ENCODE results near the gene CSNK1G3. TPM values are rescaled to one million over a fixed set of nuclear protein-coding genes. Genes with fewer than 3 reads are reported as not detected.
A peak's percentile ranks its signal among the peaks of the same experiment; 100 is the strongest.

CSNK1G3 gene
- polyA plus RNA-seq, 2 of the 4 experiments (the other 2 are of a cell fraction): 24.0 to 50.9 TPM

- DNase-seq (ENCODE audit: low read depth in 1 of 2, low spot score in 1 of 2) (no peak), ATAC-seq (no peak), FAIRE-seq (no peak)
- WGBS (ENCODE audit: missing lambda C conversion rate): 96% methylated on average over 2 of the region's 2 CpGs
- ChIA-PET CTCF (interaction anchor here (1.0 kb wide), 1 partner anchor 9 kb away, joined by 3 read pairs; no protein-coding TSS in a partner anchor), POLR2A (no interaction called here)
- Histone ChIP-seq H3K9me3 (no peaks in the 10 kb centered on the region), H3K4me2 (no peak overlapping the region), H3K4me1 (no peaks in the 10 kb centered on the region), H3K4me3 (no peak overlapping the region), H3K27ac (no peak overlapping the region)
- TF ChIP-seq CEBPB (IDR thresholded peaks at IDR 0.05) (no peak), ZSCAN20 (CRISPR knock-in tag; IDR thresholded peaks at IDR 0.05) (no peak), CHD2 (IDR thresholded peaks at IDR 0.05; ENCODE audit: low read length, partially characterized antibody) (no peak), SMC3 (IDR thresholded peaks at IDR 0.05) (no peak), HEYL (CRISPR knock-in tag; IDR thresholded peaks at IDR 0.05) (no peak), RNF2 (IDR thresholded peaks at IDR 0.05; ENCODE audit: borderline replicate concordance, low read depth) (no peak), FOSL2 (IDR thresholded peaks at IDR 0.05) (no peak), FOSL2 (CRISPR knock-in tag; IDR thresholded peaks at IDR 0.05) (no peak), BHLHE40 (IDR thresholded peaks at IDR 0.05; ENCODE audit: low read depth, low read length) (no peak), POLR2A (IDR thresholded peaks at IDR 0.05; ENCODE audit: low read length) (no peak), TFCP2L1 (CRISPR knock-in tag; IDR thresholded peaks at IDR 0.05) (no peak), MAZ (IDR thresholded peaks at IDR 0.05; ENCODE audit: borderline replicate concordance, low read depth, low read length) (no peak), EHMT2 (IDR thresholded peaks at IDR 0.05; ENCODE audit: low read depth) (no peak), NPAS2 (CRISPR knock-in tag; IDR thresholded peaks at IDR 0.05; ENCODE audit: borderline replicate concordance) (no peak), TP53 (CRISPR knock-in tag; IDR thresholded peaks at IDR 0.05) (no peak), HOXA7 (CRISPR knock-in tag; IDR thresholded peaks at IDR 0.05) (no peak), HOXB13 (CRISPR knock-in tag; IDR thresholded peaks at IDR 0.05; ENCODE audit: low read depth) (no peak)
Observed at GRCh38 chr5:123601610-123602009, 89.6 kb downstream of the CSNK1G3 start.

GRCh38 chr5:123605822-123606221 is 93.8 kb downstream of the CSNK1G3 start:
- Histone ChIP-seq H3K9me3 (no peaks in the 10 kb centered on the region), H3K4me2 (no peak overlapping the region), H3K27ac (no peak overlapping the region), H3K4me3 (no peak overlapping the region), H3K4me1 (no peaks in the 10 kb centered on the region)
- FAIRE-seq (no peak), DNase-seq (ENCODE audit: low read depth in 1 of 2, low spot score in 1 of 2) (no peak), ATAC-seq (no peak)
- TF ChIP-seq, protein P1, sequence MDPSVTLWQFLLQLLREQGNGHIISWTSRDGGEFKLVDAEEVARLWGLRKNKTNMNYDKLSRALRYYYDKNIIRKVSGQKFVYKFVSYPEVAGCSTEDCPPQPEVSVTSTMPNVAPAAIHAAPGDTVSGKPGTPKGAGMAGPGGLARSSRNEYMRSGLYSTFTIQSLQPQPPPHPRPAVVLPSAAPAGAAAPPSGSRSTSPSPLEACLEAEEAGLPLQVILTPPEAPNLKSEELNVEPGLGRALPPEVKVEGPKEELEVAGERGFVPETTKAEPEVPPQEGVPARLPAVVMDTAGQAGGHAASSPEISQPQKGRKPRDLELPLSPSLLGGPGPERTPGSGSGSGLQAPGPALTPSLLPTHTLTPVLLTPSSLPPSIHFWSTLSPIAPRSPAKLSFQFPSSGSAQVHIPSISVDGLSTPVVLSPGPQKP (IDR thresholded peaks at IDR 0.05; ENCODE audit: low read depth, low read length): no peak
- TF ChIP-seq MAFK (IDR thresholded peaks at IDR 0.05; ENCODE audit: partially characterized antibody): no peak
- POLR2A ChIA-PET: no interaction called here
- CTCF ChIA-PET: no interaction called here

DNA sequence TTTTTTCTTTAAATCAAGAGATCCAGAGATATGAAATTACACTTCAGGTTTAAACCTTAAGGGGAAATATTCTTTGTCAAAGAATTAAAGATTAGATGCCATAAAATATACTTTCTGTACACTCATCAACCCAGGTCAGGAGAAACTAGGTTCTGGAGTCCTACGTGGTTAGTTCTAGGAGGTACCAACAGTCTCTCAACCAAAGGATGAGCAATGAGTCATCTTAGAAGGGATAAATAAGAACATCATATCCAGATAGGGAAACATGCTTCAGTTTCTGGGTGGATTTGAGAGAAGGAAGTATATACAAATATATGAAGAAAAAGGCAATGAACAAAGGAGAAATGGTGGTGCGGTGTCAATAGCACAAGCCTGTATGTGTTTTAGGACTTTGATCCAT is 98.2 kb downstream of the CSNK1G3 start:
- FAIRE-seq (no peak), ATAC-seq (no peak), DNase-seq (ENCODE audit: low read depth in 1 of 2, low spot score in 1 of 2) (no peak)
- Histone ChIP-seq H3K4me1 (no peaks in the 10 kb centered on the region), H3K4me2 (no peak overlapping the region), H3K27ac (no peak overlapping the region), H3K4me3 (no peak overlapping the region), H3K9me3 (no peaks in the 10 kb centered on the region)
- no peak for TF ChIP-seq HEYL (CRISPR knock-in tag; IDR thresholded peaks at IDR 0.05)
- TF ChIP-seq FOSL2 (IDR thresholded peaks at IDR 0.05): no peak
- peak; percentile 24; the same call in 1 of the 2 replicates for TF ChIP-seq FOSL2 (CRISPR knock-in tag; IDR thresholded peaks at IDR 0.05)
- TF ChIP-seq JUN (IDR thresholded peaks at IDR 0.05): no peak
- CTCF ChIA-PET: interaction anchor here (0.6 to 3.7 kb wide), 7 partner anchors 9 to 964 kb away, joined by 3 to 28 read pairs (median 3); partner anchors contain the start of gene CEP120
- 87% methylated on average over 2 of the region's 2 CpGs for WGBS (ENCODE audit: missing lambda C conversion rate)
- POLR2A ChIA-PET: interaction anchor here (2.1 kb wide), 1 partner anchor 187 kb away, joined by 11 read pairs; the partner anchor contains the start of gene CEP120

DNA sequence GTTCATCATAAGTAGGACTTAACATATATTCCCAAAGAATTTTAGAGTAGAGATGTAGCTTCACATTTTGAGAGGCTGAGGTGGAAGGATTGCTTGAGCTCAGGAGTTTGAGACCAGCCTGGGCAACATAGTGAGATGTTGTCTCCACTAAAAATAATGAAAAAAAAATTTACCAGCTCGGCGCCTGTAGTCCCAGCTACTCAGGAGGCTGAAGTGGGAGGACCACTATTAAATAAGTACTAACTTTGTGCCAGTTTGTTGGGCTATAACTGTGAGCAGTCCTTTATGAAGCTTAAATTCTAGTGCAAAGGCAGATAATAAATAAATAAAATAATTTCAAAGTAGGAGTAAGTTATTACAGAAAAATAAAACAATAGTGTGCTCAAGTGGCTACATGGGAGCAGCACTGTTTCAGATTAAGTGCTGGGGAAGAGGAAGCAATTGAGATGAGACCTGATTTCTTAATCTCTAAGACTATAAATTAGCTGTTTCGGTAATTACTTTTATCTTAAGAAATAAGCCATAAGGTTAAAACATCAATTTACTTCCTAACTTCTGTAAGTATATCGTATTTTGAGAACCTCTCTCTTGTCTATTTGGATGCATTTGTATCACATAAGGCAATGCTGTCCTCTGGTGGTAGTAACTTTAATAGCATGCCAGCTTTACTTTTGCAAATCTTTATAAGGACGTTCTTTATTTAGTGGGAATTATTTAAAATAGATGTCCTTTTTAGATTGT is 98.9 kb downstream of the CSNK1G3 start:
- Histone ChIP-seq H3K9me3 (no peaks in the 10 kb centered on the region), H3K27ac (no peak overlapping the region), H3K4me2 (no peak overlapping the region), H3K4me1 (no peaks in the 10 kb centered on the region), H3K4me3 (no peak overlapping the region)
- CTCF ChIA-PET: interaction anchor here (0.8 to 3.7 kb wide), 9 partner anchors 9 to 468 kb away, joined by 3 to 28 read pairs (median 3); partner anchors contain the start of gene CEP120
- POLR2A ChIA-PET: interaction anchor here (0.7 to 2.1 kb wide), 2 partner anchors 99 to 188 kb away, joined by 3 to 11 read pairs; partner anchors contain the start of genes CEP120 and CSNK1G3
- FAIRE-seq (peak; percentile 78), ATAC-seq (peak; percentile 64 to 82; a peak in 4 of 6 replicates), DNase-seq (ENCODE audit: low read depth in 1 of 2, low spot score in 1 of 2) (peak; percentile 15 to 68)
- 37% methylated on average over 5 of the region's 5 CpGs for WGBS (ENCODE audit: missing lambda C conversion rate)
- TF ChIP-seq EHMT2 (IDR thresholded peaks at IDR 0.05; ENCODE audit: low read depth): no peak
- no peak for TF ChIP-seq HOXB13 (CRISPR knock-in tag; IDR thresholded peaks at IDR 0.05; ENCODE audit: low read depth)
- no peak for TF ChIP-seq RARB (CRISPR knock-in tag; IDR thresholded peaks at IDR 0.05)
- peak; percentile 89 to 90 for TF ChIP-seq RAD21 (conservative IDR thresholded peaks at IDR 0.05 in 1 of 2, IDR thresholded peaks at IDR 0.05 in 1 of 2)
- TF ChIP-seq SMC3 (IDR thresholded peaks at IDR 0.05): peak; percentile 77
- no peak for TF ChIP-seq ZSCAN20 (CRISPR knock-in tag; IDR thresholded peaks at IDR 0.05)
- TF ChIP-seq NFE2L2 (conservative IDR thresholded peaks at IDR 0.05; ENCODE audit: low read length): no peak
- TF ChIP-seq FOXS1 (CRISPR knock-in tag; IDR thresholded peaks at IDR 0.05): no peak
- no peak for TF ChIP-seq ESRRA (IDR thresholded peaks at IDR 0.05; ENCODE audit: borderline replicate concordance, low read length)
- TF ChIP-seq EHF (CRISPR knock-in tag; IDR thresholded peaks at IDR 0.05): no peak
- TF ChIP-seq RCOR1 (IDR thresholded peaks at IDR 0.05; ENCODE audit: low read depth, low read length): no peak
- TF ChIP-seq POLR2AphosphoS2 (conservative IDR thresholded peaks at IDR 0.05; ENCODE audit: low read length): no peak
- TF ChIP-seq CTCF (IDR thresholded peaks at IDR 0.05): peak; percentile 96
- TF ChIP-seq KDM1A (IDR thresholded peaks at IDR 0.05; ENCODE audit: low read depth): no peak

Measured in A549 (cell line).